ENCODE measurements around the gene ERCC8.
"Not testable (repeated sequence)": the region's sequence is repeated elsewhere in the genome, so short reads cannot be mapped to it uniquely, and the experiment has no call there.

Gene ERCC8

GRCh38 chr5:60903356-60903755 is 41.5 kb downstream of the ERCC8 start:
- Histone ChIP-seq H3K4me3 (ENCODE audit: low read length) (no peak overlapping the region), H3K9me3 (replicated peaks; ENCODE audit: low read length) (no peaks in the 10 kb centered on the region), H3K36me3 (ENCODE audit: insufficient read depth, low read length) (peaks cover 2% of the 10 kb centered on the region), H3K4me2 (ENCODE audit: low read length) (no peak overlapping the region), H3K4me1 (ENCODE audit: control insufficient read depth, insufficient read depth, low read length) (no peaks in the 10 kb centered on the region), H3K27me3 (ENCODE audit: control insufficient read depth, insufficient read depth, low read length) (no peaks in the 10 kb centered on the region), H3K9ac (ENCODE audit: low read depth, low read length) (no peak overlapping the region)

GRCh38 chr5:60896991-60897390 is 47.9 kb downstream of the ERCC8 start:
- Histone ChIP-seq H3K4me3 (ENCODE audit: low read length) (no peak overlapping the region), H3K4me2 (ENCODE audit: low read length) (no peak overlapping the region)

DNA sequence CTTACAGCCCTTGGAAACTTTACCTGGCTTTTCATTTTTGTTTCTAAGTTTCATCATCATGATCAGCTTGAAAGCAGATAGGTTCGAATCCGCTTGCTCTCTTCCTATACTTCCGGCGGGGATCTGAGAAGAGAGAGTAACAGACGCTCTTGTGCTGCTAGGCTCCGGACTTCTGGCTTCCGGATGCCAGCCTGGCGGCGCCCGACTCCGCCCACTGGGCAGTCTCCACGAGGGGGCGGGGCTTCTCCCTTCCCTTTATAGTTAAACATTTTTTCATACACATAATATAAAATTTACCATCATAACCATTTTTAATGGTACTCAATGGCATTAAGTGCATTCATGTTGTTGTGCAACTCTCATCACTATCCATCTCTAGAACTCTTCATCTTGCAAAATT is 51.3 kb downstream of the ERCC8 start:
- no peaks in the 10 kb centered on the region for H3K9me3 ChIP-seq (replicated peaks; ENCODE audit: low read length)
- no peak overlapping the region for H3K4me2 ChIP-seq (ENCODE audit: low read length)
- no peaks in the 10 kb centered on the region for H3K36me3 ChIP-seq (ENCODE audit: insufficient read depth, low read length)
- H3K4me3 ChIP-seq (ENCODE audit: low read length): no peak overlapping the region
- no peaks in the 10 kb centered on the region for H3K4me1 ChIP-seq (ENCODE audit: control insufficient read depth, insufficient read depth, low read length)
- H3K9ac ChIP-seq (ENCODE audit: low read depth, low read length): no peak overlapping the region
- no peaks in the 10 kb centered on the region for H3K27me3 ChIP-seq (ENCODE audit: control insufficient read depth, insufficient read depth, low read length)

More at GRCh38 chr5:60896991-60897390, 47.9 kb downstream of the ERCC8 start:
- no peaks in the 10 kb centered on the region for H3K9me3 ChIP-seq (replicated peaks; ENCODE audit: low read length)
- no peak overlapping the region for H3K9ac ChIP-seq (ENCODE audit: low read depth, low read length)
- H3K4me1 ChIP-seq (ENCODE audit: control insufficient read depth, insufficient read depth, low read length): no peaks in the 10 kb centered on the region
- H3K27me3 ChIP-seq (ENCODE audit: control insufficient read depth, insufficient read depth, low read length): no peaks in the 10 kb centered on the region
- H3K36me3 ChIP-seq (ENCODE audit: insufficient read depth, low read length): peaks cover 2% of the 10 kb centered on the region

GRCh38 chr5:60891667-60892066 is 53.2 kb downstream of the ERCC8 start:
- H3K4me1 ChIP-seq (ENCODE audit: control insufficient read depth, insufficient read depth, low read length): no peaks in the 10 kb centered on the region
- H3K4me2 ChIP-seq (ENCODE audit: low read length): no peak overlapping the region
- H3K27me3 ChIP-seq (ENCODE audit: control insufficient read depth, insufficient read depth, low read length): no peaks in the 10 kb centered on the region
- H3K9me3 ChIP-seq (replicated peaks; ENCODE audit: low read length): no peaks in the 10 kb centered on the region
- no peak overlapping the region for H3K4me3 ChIP-seq (ENCODE audit: low read length)
- H3K36me3 ChIP-seq (ENCODE audit: insufficient read depth, low read length): no peaks in the 10 kb centered on the region
- no peak overlapping the region for H3K9ac ChIP-seq (ENCODE audit: low read depth, low read length)

DNA sequence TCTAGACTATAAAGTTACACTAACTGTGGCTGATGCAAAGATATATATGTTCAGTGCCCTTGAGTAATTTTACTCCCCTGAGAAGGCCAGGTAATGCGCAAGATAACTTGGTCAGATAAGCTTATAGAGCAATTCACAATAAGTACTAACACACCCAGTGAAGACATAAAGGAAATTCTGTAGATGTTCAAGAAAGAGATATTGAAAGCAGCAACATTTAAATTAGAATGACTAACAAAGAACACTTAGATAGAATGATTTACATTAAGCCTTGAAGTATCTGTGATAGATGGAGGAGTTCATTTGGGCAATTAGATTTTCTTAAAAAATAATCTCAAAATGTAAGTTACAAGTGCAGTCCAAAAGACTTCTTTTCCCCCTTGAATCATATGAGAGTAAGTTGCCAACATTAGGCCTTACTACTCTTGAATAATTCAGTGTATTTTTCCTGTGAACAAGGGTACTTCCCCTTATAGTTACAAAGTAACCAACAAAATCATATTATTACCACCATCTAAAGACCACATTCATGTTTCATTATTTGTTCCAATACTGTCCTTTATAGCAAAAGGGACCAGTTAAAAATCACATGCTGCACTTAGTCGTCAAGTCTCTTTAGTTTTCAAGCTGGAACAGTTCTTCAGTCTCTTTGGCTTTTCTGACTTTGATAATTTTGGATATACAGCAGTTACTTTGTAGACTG is 56.4 kb downstream of the ERCC8 start:
- H3K36me3 ChIP-seq (ENCODE audit: insufficient read depth, low read length): no peaks in the 10 kb centered on the region
- no peaks in the 10 kb centered on the region for H3K4me1 ChIP-seq (ENCODE audit: control insufficient read depth, insufficient read depth, low read length)
- no peak overlapping the region for H3K9ac ChIP-seq (ENCODE audit: low read depth, low read length)
- H3K4me3 ChIP-seq (ENCODE audit: low read length): no peak overlapping the region
- no peak overlapping the region for H3K4me2 ChIP-seq (ENCODE audit: low read length)
- H3K27me3 ChIP-seq (ENCODE audit: control insufficient read depth, insufficient read depth, low read length): no peaks in the 10 kb centered on the region
- no peaks in the 10 kb centered on the region for H3K9me3 ChIP-seq (replicated peaks; ENCODE audit: low read length)

- H3K27me3 ChIP-seq (ENCODE audit: control insufficient read depth, insufficient read depth, low read length): no peaks in the 10 kb centered on the region
- H3K4me1 ChIP-seq (ENCODE audit: control insufficient read depth, insufficient read depth, low read length): no peaks in the 10 kb centered on the region
- no peak overlapping the region for H3K4me3 ChIP-seq (ENCODE audit: low read length)
- H3K9ac ChIP-seq (ENCODE audit: low read depth, low read length): no peak overlapping the region
- H3K36me3 ChIP-seq (ENCODE audit: insufficient read depth, low read length): no peaks in the 10 kb centered on the region
- no peaks in the 10 kb centered on the region for H3K9me3 ChIP-seq (replicated peaks; ENCODE audit: low read length)
- no peak overlapping the region for H3K4me2 ChIP-seq (ENCODE audit: low read length)
Observed at GRCh38 chr5:60887746-60888145, 57.1 kb downstream of the ERCC8 start.

GRCh38 chr5:60887096-60887495 is 57.8 kb downstream of the ERCC8 start:
- Histone ChIP-seq H3K9ac (ENCODE audit: low read depth, low read length) (no peak overlapping the region), H3K36me3 (ENCODE audit: insufficient read depth, low read length) (no peaks in the 10 kb centered on the region), H3K4me3 (ENCODE audit: low read length) (no peak overlapping the region), H3K4me2 (ENCODE audit: low read length) (no peak overlapping the region), H3K27me3 (ENCODE audit: control insufficient read depth, insufficient read depth, low read length) (no peaks in the 10 kb centered on the region), H3K9me3 (replicated peaks; ENCODE audit: low read length) (no peaks in the 10 kb centered on the region), H3K4me1 (ENCODE audit: control insufficient read depth, insufficient read depth, low read length) (no peaks in the 10 kb centered on the region)

- H3K4me1 ChIP-seq (ENCODE audit: control insufficient read depth, insufficient read depth, low read length): no peaks in the 10 kb centered on the region
Observed at GRCh38 chr5:60886158-60886557, 58.7 kb downstream of the ERCC8 start.

GRCh38 chr5:60883229-60883628 is 61.6 kb downstream of the ERCC8 start:
- H3K9ac ChIP-seq (ENCODE audit: low read depth, low read length): no peak overlapping the region
- H3K4me2 ChIP-seq (ENCODE audit: low read length): no peak overlapping the region
- no peaks in the 10 kb centered on the region for H3K4me1 ChIP-seq (ENCODE audit: control insufficient read depth, insufficient read depth, low read length)
- no peaks in the 10 kb centered on the region for H3K9me3 ChIP-seq (replicated peaks; ENCODE audit: low read length)
- no peaks in the 10 kb centered on the region for H3K27me3 ChIP-seq (ENCODE audit: control insufficient read depth, insufficient read depth, low read length)
- no peak overlapping the region for H3K4me3 ChIP-seq (ENCODE audit: low read length)
- no peaks in the 10 kb centered on the region for H3K36me3 ChIP-seq (ENCODE audit: insufficient read depth, low read length)

More at GRCh38 chr5:60886158-60886557, 58.7 kb downstream of the ERCC8 start:
- Histone ChIP-seq H3K4me3 (ENCODE audit: low read length) (no peak overlapping the region), H3K9ac (ENCODE audit: low read depth, low read length) (no peak overlapping the region), H3K36me3 (ENCODE audit: insufficient read depth, low read length) (no peaks in the 10 kb centered on the region), H3K4me2 (ENCODE audit: low read length) (no peak overlapping the region), H3K27me3 (ENCODE audit: control insufficient read depth, insufficient read depth, low read length) (no peaks in the 10 kb centered on the region), H3K9me3 (replicated peaks; ENCODE audit: low read length) (no peaks in the 10 kb centered on the region)

DNA sequence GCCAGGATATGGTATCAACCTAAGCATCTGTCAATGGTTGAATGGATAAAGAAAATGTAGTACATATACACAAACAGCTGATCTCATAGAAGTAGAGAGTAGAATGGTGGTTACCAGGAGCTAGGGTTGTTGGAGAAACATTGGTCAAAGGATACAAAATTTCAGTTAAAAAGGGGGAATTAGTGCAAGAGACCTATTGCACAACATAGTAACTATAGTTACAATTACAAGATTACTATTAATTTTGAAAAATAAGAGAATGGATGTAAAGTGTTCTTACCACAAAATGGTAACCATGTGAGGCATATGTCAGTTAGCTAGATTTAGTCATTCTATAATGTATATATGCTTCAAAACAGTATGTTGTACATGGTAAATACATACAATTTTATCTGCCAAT is 72.0 kb downstream of the ERCC8 start:
- H3K4me1 ChIP-seq (ENCODE audit: control insufficient read depth, insufficient read depth, low read length): no peaks in the 10 kb centered on the region
- H3K9ac ChIP-seq (ENCODE audit: low read depth, low read length): no peak overlapping the region
- no peaks in the 10 kb centered on the region for H3K36me3 ChIP-seq (ENCODE audit: insufficient read depth, low read length)

DNA sequence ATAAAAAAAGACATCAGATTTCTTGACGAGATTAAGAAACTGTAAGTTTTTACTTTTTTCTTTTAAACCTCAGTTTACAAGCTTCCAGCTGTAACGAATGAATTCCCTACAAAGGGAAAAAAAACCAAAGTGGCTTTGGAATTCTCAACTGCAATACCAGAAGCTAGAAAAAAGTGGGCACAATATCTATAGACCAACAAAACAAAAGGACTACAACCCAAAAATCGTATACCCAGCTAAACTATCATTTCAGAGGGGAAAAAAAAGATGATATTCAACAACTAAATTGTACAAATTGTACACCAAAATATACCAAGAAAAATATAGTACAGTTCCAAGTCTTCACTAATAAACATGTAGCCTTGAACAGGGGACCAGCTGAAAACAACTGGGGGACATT is 74.0 kb downstream of the ERCC8 start:
- no peak overlapping the region for H3K9ac ChIP-seq (ENCODE audit: low read depth, low read length)
- no peaks in the 10 kb centered on the region for H3K36me3 ChIP-seq (ENCODE audit: insufficient read depth, low read length)
- no peak overlapping the region for H3K4me2 ChIP-seq (ENCODE audit: low read length)
- H3K9me3 ChIP-seq (replicated peaks; ENCODE audit: low read length): no peaks in the 10 kb centered on the region
- no peaks in the 10 kb centered on the region for H3K4me1 ChIP-seq (ENCODE audit: control insufficient read depth, insufficient read depth, low read length)
- no peaks in the 10 kb centered on the region for H3K27me3 ChIP-seq (ENCODE audit: control insufficient read depth, insufficient read depth, low read length)
- H3K4me3 ChIP-seq (ENCODE audit: low read length): no peak overlapping the region

More for the DNA sequence above, 72.0 kb downstream of the ERCC8 start:
- no peak overlapping the region for H3K4me2 ChIP-seq (ENCODE audit: low read length)
- H3K27me3 ChIP-seq (ENCODE audit: control insufficient read depth, insufficient read depth, low read length): no peaks in the 10 kb centered on the region
- no peak overlapping the region for H3K4me3 ChIP-seq (ENCODE audit: low read length)
- no peaks in the 10 kb centered on the region for H3K9me3 ChIP-seq (replicated peaks; ENCODE audit: low read length)

DNA sequence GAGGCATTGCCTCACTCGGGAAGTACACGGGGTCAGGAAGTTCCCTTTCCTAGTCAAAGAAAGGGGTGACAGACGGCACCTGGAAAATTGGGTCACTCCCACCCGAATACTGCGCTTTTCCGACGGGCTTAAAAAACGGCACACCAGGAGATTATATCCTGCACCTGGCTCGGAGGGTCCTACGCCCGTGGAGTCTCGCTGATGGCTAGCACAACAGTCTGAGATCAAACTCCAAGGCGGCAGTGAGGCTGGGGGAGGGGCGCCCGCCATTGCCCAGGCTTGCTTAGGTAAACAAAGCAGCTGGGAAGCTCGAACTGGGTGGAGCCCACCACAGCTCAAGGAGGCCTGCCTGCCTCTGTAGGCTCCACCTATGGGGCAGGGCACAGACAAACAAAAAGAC is 84.3 kb downstream of the ERCC8 start:
- not testable (repeated sequence) for H3K4me3 ChIP-seq (ENCODE audit: low read length); H3K36me3 ChIP-seq (ENCODE audit: insufficient read depth, low read length); H3K27me3 ChIP-seq (ENCODE audit: control insufficient read depth, insufficient read depth, low read length); H3K4me1 ChIP-seq (ENCODE audit: control insufficient read depth, insufficient read depth, low read length); H3K9ac ChIP-seq (ENCODE audit: low read depth, low read length); H3K4me2 ChIP-seq (ENCODE audit: low read length); H3K9me3 ChIP-seq (replicated peaks; ENCODE audit: low read length)
